ENCODE data around the gene CDADC1.

GRCh38 chr13:49210114-49210513, 37.6 kb upstream of the CDADC1 start:
- TF ChIP-seq CTCF (IDR thresholded peaks at IDR 0.05; ENCODE audit: insufficient read depth, low read depth, low read length) (no peak), EZH2 (IDR thresholded peaks at IDR 0.05; ENCODE audit: insufficient read depth, low read length) (no peak)
